HepG2 (cell line): ENCODE measurements around the gene UNC93A. TPM values are rescaled to one million over a fixed set of nuclear protein-coding genes. Genes with fewer than 3 reads are reported as not detected.

Experiments used
- ATAC-seq: fragments of 200-7000 bp; cut with Tn5 transposase; 3 replicates; pipeline ENCODE4 v1.9.1; 2020; ENCODE audit warnings: mild to moderate bottlenecking, moderate library complexity
- BruUV-seq: library from RNA; stranded (reverse); fragments of 400-500 nt; replicated peaks from 2 replicates; lab custom pipeline; 2021; lab: Mats Ljungman, UMichigan
- CTCF ChIA-PET: fragments of 300-600 bp; formaldehyde crosslinking; extraction: SDS; loops from one replicate; lab custom pipeline; 2021; ENCODE audit warnings: low total read pairs, inconsistent platforms, low intra/inter-chr PET ratio; lab: Yijun Ruan, JAX
- POLR2A ChIA-PET: fragments of 350-600 bp; sonication (Branson Sonifier 250); formaldehyde crosslinking; loops from one replicate; lab custom pipeline; 2020; ENCODE audit warnings: antibody characterized with exemption, inconsistent platforms; lab: Yijun Ruan, JAX
- DNase-seq: peaks from one replicate; pipeline ENCODE4 v3.0.0-alpha.2; 2015; ENCODE audit warnings: low spot score
- FAIRE-seq: peaks from 3 replicates; lab custom pipeline; 2011; peaks lifted over from hg19 to GRCh38; lab: Jason Lieb, UNC
- H2AFZ ChIP-seq: one replicate; pipeline ENCODE4 v1.6.1; 2011; ENCODE audit warnings: low read length, inconsistent platforms
- H3K27ac ChIP-seq: fragments of 300-600 bp; 3 replicates; pipeline ENCODE4 v1.8.0; 2011; ENCODE audit warnings: mixed run types, mild to moderate bottlenecking, mixed read lengths, low read length, inconsistent platforms; ENCODE audit not compliant: insufficient read depth; ENCODE audit errors: extremely low read length
- H3K27me3 ChIP-seq, 2 experiments: fragments of 200-600 bp in 1 of 2; 2 replicates in 1 of 2; 3 replicates in 1 of 2; pipeline versions ENCODE4 v1.6.0 to v1.8.0; 2011; ENCODE audit warnings: low read length in 2 of 2, mild to moderate bottlenecking in 2 of 2, moderate library complexity in 2 of 2, inconsistent platforms in 1 of 2; ENCODE audit not compliant: insufficient read depth in 2 of 2, control insufficient read depth in 1 of 2
- H3K36me3 ChIP-seq, 2 experiments: fragments of 200-600 bp in 1 of 2; replicated peaks in 1 of 2; 2 replicates in 1 of 2; 3 replicates in 1 of 2; pipeline versions ENCODE4 v1.5.1 to v1.8.0; 2011; ENCODE audit warnings: low read length in 2 of 2, inconsistent platforms in 1 of 2; ENCODE audit not compliant: insufficient read depth in 2 of 2, control insufficient read depth in 1 of 2
- H3K4me1 ChIP-seq: 2 replicates; pipeline ENCODE4 v1.5.1; 2012; ENCODE audit warnings: low read length, inconsistent platforms; ENCODE audit not compliant: insufficient read depth
- H3K4me2 ChIP-seq: 2 replicates; pipeline ENCODE4 v1.6.0; 2011; ENCODE audit warnings: low read depth, low read length, inconsistent platforms
- H3K4me3 ChIP-seq, 3 experiments: fragments of 200-600 bp in 1 of 3; sonication (generic), shearing (Covaris generic) in 1 of 3; replicated peaks in 1 of 3; 2 replicates each; pipeline ENCODE4 v1.5.1; 2011 to 2016; ENCODE audit warnings: low read length in 3 of 3, inconsistent platforms in 2 of 3, low read depth in 2 of 3, mild to moderate bottlenecking in 2 of 3, control low read depth in 1 of 3, mixed read lengths in 1 of 3; ENCODE audit not compliant: insufficient read depth in 1 of 3
- H3K79me2 ChIP-seq: one replicate; pipeline ENCODE4 v1.6.1; 2011; ENCODE audit warnings: low read length, inconsistent platforms; ENCODE audit not compliant: insufficient read depth
- H3K9ac ChIP-seq: 2 replicates; pipeline ENCODE4 v1.6.0; 2011; ENCODE audit warnings: mild to moderate bottlenecking, low read depth, low read length, inconsistent platforms; ENCODE audit not compliant: insufficient read depth
- H3K9me3 ChIP-seq: 2 replicates; pipeline ENCODE4 v1.5.1; 2012; ENCODE audit warnings: mild to moderate bottlenecking, low read length
- H4K20me1 ChIP-seq: 2 replicates; pipeline ENCODE4 v1.6.0; 2011; ENCODE audit warnings: inconsistent platforms, mild to moderate bottlenecking, low read length, moderate library complexity; ENCODE audit not compliant: insufficient read depth
- CBX2 ChIP-seq, 2 experiments: fragments of 200-600 bp in 1 of 2; sonication (generic); formaldehyde crosslinking in 1 of 2; IDR thresholded peaks; 2 replicates each; pipeline versions ENCODE4 v1.7.0 to v1.8.1; 2018 to 2022; ENCODE audit warnings: low read depth in 2 of 2, low read length in 1 of 2, mild to moderate bottlenecking in 1 of 2, missing genetic modification reagents in 1 of 2
- CREM ChIP-seq, 2 experiments: sonication (generic) in 1 of 2; formaldehyde crosslinking in 1 of 2; IDR thresholded peaks; 2 replicates each; pipeline versions ENCODE4 v1.4.0 to v1.6.1; 2016 to 2020; ENCODE audit warnings: antibody characterized with exemption in 1 of 2, mild to moderate bottlenecking in 1 of 2, missing genetic modification reagents in 1 of 2
- GATAD2A ChIP-seq: IDR thresholded peaks from 2 replicates; pipeline ENCODE4 v1.6.1; 2016
- JUND ChIP-seq: sonication (generic); formaldehyde crosslinking; IDR thresholded peaks from 2 replicates; pipeline ENCODE4 v1.8.0; 2022; ENCODE audit warnings: mild to moderate bottlenecking, missing genetic modification reagents
- KDM5B ChIP-seq: sonication (generic); formaldehyde crosslinking; IDR thresholded peaks from 2 replicates; pipeline ENCODE4 v1.4.0; 2020; ENCODE audit warnings: missing genetic modification reagents, mild to moderate bottlenecking, borderline replicate concordance
- ZMYM2 ChIP-seq: sonication (generic); formaldehyde crosslinking; IDR thresholded peaks from 2 replicates; pipeline ENCODE4 v1.8.0; 2022; ENCODE audit warnings: mild to moderate bottlenecking, missing genetic modification reagents
- ZNF180 ChIP-seq: sonication (generic); formaldehyde crosslinking; IDR thresholded peaks from 2 replicates; pipeline ENCODE4 v1.4.0; 2020; ENCODE audit warnings: low read depth, missing genetic modification reagents, borderline replicate concordance
- ZNF24 ChIP-seq: fragments of 450-650 bp; IDR thresholded peaks from 2 replicates; pipeline ENCODE4 v1.6.1; 2017; ENCODE audit warnings: antibody characterized with exemption, mild to moderate bottlenecking
- ZNF564 ChIP-seq: sonication (generic); formaldehyde crosslinking; IDR thresholded peaks from 2 replicates; pipeline ENCODE4 v1.8.1; 2023; ENCODE audit warnings: mild to moderate bottlenecking, missing genetic modification reagents
- ZNF615 ChIP-seq: sonication (generic); formaldehyde crosslinking; IDR thresholded peaks from 2 replicates; pipeline ENCODE4 v1.5.0; 2020; ENCODE audit warnings: mild to moderate bottlenecking, missing genetic modification reagents, borderline replicate concordance
- WGBS: methylation state at CpG from one replicate; pipeline ENCODE4 v1.1.6; 2017; ENCODE audit warnings: low lambda C conversion rate; 5-methylcytosine and 5-hydroxymethylcytosine counted together
- in situ Hi-C: cut with HindIII; loops from 2 replicates; pipeline ENCODE4 v1.10.0; 2017; ENCODE audit warnings: low pct_unique_long_range_greater_than_20kb; ENCODE audit not compliant: extremely low pct_ligation_motif_present
- intact Hi-C: fragments of 100-400 bp; cut with micrococcal nuclease; formaldehyde crosslinking; loops from one replicate; pipeline ENCODE4 v1.10.0; 2022; ENCODE audit not compliant: unreplicated experiment
- polyA plus RNA-seq, 8 experiments: library from polyadenylated mRNA; depleted of rRNA in 3 of 8; stranded (reverse) in 7 of 8; unstranded in 1 of 8; fragments of >200 nt; fragmentation: Illumina TruSeq in 4 of 8; extraction: Trizol in 4 of 8; gene quantifications; 2 replicates each; pipeline versions ENCODE4 v1.2.1 to v1.2.3, GENCODE V29; 2011 to 2016; ENCODE audit warnings: low read depth in 4 of 8, missing spikeins in 1 of 8, mixed read lengths in 1 of 8; ENCODE audit not compliant: insufficient read depth in 1 of 8
- total RNA-seq, 5 experiments: library from RNA; depleted of rRNA; stranded (reverse); fragments of >200 nt; fragmentation: Illumina TruSeq; extraction: Trizol; gene quantifications; 2 replicates each; pipeline ENCODE4 v1.2.3, GENCODE V29; 2016; ENCODE audit warnings: low read depth in 1 of 5
- TF ChIP-seq, protein P1 (sequence below): sonication (generic); formaldehyde crosslinking; IDR thresholded peaks from 2 replicates; pipeline ENCODE4 v1.4.0; 2020; ENCODE audit warnings: missing genetic modification reagents
- TF ChIP-seq, protein P2 (sequence below): sonication (generic); formaldehyde crosslinking; IDR thresholded peaks from 2 replicates; pipeline ENCODE4 v1.8.1; 2022; ENCODE audit warnings: low read depth, mild to moderate bottlenecking, missing genetic modification reagents
- TF ChIP-seq, protein P3 (sequence below): sonication (generic); formaldehyde crosslinking; IDR thresholded peaks from 2 replicates; pipeline ENCODE4 v1.4.0; 2020; ENCODE audit warnings: missing genetic modification reagents, borderline replicate concordance

Gene UNC93A
- total and polyA plus RNA-seq, 2 of the 13 experiments (the other 11 are each of a cell fraction or from before 2014, with no cell fraction given) = 11.0 to 42.7 TPM

DNA sequence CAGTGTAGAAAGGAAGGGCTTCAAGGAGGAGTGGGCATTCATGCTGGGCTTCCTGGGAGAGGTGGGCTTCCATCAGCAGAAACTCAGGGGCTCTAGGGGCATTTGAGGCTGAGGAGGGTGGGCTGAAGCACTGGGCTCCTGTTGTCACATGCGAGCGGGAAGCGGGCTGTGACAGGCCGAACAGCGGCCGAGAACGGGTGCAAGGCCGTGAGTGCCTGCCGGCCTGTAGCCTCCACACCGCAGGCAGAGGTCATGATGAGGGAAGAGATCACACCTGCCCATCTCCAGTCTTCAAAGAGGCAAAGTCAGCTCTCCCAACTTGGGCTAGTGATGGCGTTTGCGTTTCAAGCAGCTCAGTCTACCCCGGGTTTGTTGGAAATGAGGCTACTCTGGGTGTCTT, 34.7 kb downstream of the UNC93A start (continued):
- TF ChIP-seq, protein P1, sequence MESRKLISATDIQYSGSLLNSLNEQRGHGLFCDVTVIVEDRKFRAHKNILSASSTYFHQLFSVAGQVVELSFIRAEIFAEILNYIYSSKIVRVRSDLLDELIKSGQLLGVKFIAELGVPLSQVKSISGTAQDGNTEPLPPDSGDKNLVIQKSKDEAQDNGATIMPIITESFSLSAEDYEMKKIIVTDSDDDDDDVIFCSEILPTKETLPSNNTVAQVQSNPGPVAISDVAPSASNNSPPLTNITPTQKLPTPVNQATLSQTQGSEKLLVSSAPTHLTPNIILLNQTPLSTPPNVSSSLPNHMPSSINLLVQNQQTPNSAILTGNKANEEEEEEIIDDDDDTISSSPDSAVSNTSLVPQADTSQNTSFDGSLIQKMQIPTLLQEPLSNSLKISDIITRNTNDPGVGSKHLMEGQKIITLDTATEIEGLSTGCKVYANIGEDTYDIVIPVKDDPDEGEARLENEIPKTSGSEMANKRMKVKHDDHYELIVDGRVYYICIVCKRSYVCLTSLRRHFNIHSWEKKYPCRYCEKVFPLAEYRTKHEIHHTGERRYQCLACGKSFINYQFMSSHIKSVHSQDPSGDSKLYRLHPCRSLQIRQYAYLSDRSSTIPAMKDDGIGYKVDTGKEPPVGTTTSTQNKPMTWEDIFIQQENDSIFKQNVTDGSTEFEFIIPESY (CRISPR knock-in tag) = 0 out of 2 replicates have a peak, but pooled peaks have one; percentile 26
- TF ChIP-seq ZMYM2 (CRISPR knock-in tag) = 0 out of 2 replicates have a peak, but pooled peaks have one; percentile 14

DNA sequence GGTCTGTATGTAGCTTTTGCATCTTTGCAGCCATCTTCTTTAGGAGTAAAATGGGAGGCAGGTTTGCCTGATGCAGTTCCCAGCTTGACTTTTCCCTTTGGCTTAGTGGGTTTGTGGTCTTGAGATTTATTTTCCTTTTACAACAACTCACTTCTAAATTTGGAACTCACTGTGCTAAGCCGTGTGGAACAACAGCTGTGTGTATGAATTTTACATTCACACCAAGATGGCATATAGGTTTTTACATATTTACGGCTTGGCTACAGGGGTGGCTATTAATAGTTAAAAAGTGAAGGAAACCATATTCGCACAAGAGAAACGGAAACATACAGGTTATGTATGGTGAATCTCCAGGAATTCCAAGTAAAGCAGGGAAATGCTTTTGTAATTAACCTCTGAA, 36.3 kb downstream of the UNC93A start:
- WGBS = 92% methylated on average over 4 of the region's 4 CpGs
- FAIRE-seq (no peak), ATAC-seq (no peak), DNase-seq (no peak)
- Histone ChIP-seq H3K27me3 (no peaks in the 10 kb centered on the region), H3K4me1 (peaks cover 43% of the 10 kb centered on the region), H3K9me3 (no peaks in the 10 kb centered on the region), H3K4me3 (no peak overlapping the region), H3K27ac (no peak overlapping the region), H3K9ac (no peak overlapping the region), H3K36me3 (no peaks in the 10 kb centered on the region), H3K4me2 (no peak overlapping the region), H2AFZ (no peak overlapping the region), H4K20me1 (no peaks in the 10 kb centered on the region), H3K79me2 (no peaks in the 10 kb centered on the region)
- intact Hi-C loops = no loop called here
- ChIA-PET POLR2A (interaction anchor here (2.5 kb wide), 1 partner anchor 18 kb away, joined by 10 read pairs; no protein-coding TSS in a partner anchor), CTCF (no interaction called here)
- BruUV-seq = no TSS peak
- in situ Hi-C loops = no loop called here
- TF ChIP-seq, protein P2, sequence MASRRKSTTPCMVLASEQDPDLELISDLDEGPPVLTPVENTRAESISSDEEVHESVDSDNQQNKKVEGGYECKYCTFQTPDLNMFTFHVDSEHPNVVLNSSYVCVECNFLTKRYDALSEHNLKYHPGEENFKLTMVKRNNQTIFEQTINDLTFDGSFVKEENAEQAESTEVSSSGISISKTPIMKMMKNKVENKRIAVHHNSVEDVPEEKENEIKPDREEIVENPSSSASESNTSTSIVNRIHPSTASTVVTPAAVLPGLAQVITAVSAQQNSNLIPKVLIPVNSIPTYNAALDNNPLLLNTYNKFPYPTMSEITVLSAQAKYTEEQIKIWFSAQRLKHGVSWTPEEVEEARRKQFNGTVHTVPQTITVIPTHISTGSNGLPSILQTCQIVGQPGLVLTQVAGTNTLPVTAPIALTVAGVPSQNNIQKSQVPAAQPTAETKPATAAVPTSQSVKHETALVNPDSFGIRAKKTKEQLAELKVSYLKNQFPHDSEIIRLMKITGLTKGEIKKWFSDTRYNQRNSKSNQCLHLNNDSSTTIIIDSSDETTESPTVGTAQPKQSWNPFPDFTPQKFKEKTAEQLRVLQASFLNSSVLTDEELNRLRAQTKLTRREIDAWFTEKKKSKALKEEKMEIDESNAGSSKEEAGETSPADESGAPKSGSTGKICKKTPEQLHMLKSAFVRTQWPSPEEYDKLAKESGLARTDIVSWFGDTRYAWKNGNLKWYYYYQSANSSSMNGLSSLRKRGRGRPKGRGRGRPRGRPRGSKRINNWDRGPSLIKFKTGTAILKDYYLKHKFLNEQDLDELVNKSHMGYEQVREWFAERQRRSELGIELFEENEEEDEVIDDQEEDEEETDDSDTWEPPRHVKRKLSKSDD (CRISPR knock-in tag) = no peak
- TF ChIP-seq JUND (CRISPR knock-in tag) = no peak
- TF ChIP-seq ZNF615 (CRISPR knock-in tag) = no peak
- no peak for TF ChIP-seq ZNF24
- no peak for TF ChIP-seq CREM (IDR thresholded peaks at IDR 0.05)
- no peak for TF ChIP-seq CREM (CRISPR knock-in tag; IDR thresholded peaks at IDR 0.05)
- TF ChIP-seq GATAD2A (CRISPR knock-in tag) = no peak
- TF ChIP-seq ZNF180 (CRISPR knock-in tag) = no peak
- no peak for TF ChIP-seq KDM5B (CRISPR knock-in tag)
- TF ChIP-seq, protein P3, sequence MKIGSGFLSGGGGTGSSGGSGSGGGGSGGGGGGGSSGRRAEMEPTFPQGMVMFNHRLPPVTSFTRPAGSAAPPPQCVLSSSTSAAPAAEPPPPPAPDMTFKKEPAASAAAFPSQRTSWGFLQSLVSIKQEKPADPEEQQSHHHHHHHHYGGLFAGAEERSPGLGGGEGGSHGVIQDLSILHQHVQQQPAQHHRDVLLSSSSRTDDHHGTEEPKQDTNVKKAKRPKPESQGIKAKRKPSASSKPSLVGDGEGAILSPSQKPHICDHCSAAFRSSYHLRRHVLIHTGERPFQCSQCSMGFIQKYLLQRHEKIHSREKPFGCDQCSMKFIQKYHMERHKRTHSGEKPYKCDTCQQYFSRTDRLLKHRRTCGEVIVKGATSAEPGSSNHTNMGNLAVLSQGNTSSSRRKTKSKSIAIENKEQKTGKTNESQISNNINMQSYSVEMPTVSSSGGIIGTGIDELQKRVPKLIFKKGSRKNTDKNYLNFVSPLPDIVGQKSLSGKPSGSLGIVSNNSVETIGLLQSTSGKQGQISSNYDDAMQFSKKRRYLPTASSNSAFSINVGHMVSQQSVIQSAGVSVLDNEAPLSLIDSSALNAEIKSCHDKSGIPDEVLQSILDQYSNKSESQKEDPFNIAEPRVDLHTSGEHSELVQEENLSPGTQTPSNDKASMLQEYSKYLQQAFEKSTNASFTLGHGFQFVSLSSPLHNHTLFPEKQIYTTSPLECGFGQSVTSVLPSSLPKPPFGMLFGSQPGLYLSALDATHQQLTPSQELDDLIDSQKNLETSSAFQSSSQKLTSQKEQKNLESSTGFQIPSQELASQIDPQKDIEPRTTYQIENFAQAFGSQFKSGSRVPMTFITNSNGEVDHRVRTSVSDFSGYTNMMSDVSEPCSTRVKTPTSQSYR (CRISPR knock-in tag) = no peak
- no peak for TF ChIP-seq ZNF564 (CRISPR knock-in tag)
- TF ChIP-seq CBX2 (IDR thresholded peaks at IDR 0.05; ENCODE audit: low read depth, low read length) = no peak
- no peak for TF ChIP-seq CBX2 (CRISPR knock-in tag; IDR thresholded peaks at IDR 0.05; ENCODE audit: low read depth)
